Islet of Langerhans (tissue), 1 donor: ENCODE results near the gene CHADL.

Experiments
- FAIRE-seq: peaks from one replicate; lab custom pipeline; 2011; peaks lifted over from hg19 to GRCh38; lab: Jason Lieb, UNC

CHADL gene

DNA sequence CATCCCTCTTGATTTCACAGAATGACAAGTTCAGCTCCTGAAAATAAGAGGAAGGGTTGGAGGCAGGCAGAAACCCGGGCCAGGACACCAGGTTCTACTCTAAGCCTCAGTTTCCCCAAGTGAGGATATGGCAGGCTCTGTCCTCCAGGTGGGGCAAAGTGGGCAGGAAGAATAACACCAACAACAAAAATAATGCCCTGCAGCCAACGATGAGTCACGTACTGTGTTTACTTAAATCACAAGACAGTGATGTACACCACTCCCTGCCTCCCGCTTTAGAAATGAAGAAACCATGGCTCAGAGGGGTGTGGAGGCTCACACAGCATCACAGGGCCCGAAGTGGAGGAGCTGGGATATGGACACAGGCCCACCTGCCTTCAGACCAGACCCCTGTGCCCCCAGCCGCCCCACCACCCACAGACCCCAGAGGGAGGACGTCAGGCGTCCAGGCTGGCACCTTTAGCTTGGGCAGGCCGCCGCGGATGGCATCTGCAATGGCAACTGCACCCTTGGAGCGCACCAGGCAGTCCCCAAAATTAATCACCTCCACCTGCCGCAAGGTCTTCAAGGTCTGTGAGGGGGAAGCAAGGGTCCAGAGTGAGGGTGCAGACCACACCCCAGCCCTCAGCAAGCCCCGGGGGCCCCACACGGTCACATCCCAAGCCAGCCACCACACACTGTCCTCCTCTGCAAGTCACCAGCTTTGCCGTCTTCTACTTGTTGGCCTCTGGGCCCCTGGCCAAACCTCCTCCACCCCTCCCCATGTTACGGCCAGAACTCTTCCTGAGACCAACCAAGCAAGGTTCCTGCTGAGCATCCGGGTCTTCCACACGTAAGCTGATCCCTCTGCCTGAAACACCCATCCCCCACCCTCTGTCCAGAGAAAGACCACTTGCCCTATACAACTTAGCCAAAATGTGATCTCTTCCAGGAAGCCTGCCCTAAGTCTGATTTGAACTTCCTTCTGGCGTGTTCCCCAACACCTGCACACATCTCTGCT lies 15.8 kb upstream of the CHADL start:
- no peak for FAIRE-seq

GRCh38 chr22:41254230-41254629 lies 13.5 kb upstream of the CHADL start:
- no peak for FAIRE-seq

GRCh38 chr22:41252365-41252764 lies 11.6 kb upstream of the CHADL start:
- no peak for FAIRE-seq

GRCh38 chr22:41250127-41250526 lies 9.4 kb upstream of the CHADL start:
- no peak for FAIRE-seq

- FAIRE-seq: no peak
Observed at GRCh38 chr22:41249442-41249841, 8.7 kb upstream of the CHADL start.

- no peak for FAIRE-seq
Observed at GRCh38 chr22:41248758-41249157, 8.0 kb upstream of the CHADL start.

- FAIRE-seq: no peak
Observed at GRCh38 chr22:41248314-41248713, 7.6 kb upstream of the CHADL start.

- no peak for FAIRE-seq
Observed at GRCh38 chr22:41247703-41248102, 7.0 kb upstream of the CHADL start.

DNA sequence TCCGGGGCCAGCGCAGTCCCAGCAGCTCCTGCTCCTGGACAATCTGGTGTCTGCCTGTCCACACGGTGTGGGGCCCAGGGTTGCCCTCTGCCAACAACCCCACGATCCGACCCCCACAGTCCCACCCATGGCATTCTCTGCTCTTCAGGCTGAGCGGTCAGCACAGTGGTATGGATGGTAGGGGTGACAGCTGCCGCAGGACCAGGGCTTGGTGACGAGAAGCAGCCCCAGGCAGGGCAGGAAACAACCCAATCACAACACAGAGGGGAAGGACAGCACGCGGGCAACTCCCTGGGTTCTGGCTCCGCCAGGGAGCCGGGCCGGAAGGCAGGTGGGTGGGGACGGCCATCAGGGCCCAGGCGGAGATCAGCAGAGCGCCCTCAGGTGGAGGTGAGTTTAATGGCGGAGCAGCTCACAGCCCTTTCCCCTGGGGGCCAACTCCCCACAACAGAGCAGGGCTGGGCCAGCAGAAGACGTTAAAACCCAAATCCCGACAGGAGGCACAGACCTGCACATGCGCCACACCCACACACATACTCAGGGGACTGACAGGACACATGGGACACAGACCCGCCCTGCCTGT lies 5.3 kb upstream of the CHADL start:
- FAIRE-seq: no peak

DNA sequence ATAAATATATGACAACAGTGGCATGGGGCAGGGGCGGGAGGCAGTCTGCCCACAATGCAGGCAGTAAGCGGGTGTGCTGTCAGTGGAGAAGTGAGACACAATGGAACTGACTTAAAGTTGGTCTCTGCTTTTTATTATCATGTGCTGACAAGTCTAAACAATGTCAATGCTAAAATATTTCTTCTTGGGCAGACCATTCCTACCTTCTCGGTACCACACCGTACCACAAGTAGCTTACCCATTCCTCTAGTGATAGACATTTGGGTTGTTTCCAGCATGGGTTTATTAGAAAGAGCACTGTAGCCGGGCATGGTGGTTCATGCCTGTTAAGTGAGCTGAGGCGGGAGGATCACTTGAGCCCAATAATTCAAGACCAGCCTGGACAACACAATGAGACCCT lies 2.6 kb upstream of the CHADL start:
- no peak for FAIRE-seq

GRCh38 chr22:41242396-41243117 lies 1.8 kb upstream of the CHADL start:
- no peak for FAIRE-seq

GRCh38 chr22:41241133-41241676 lies 474 bp upstream of the CHADL start:
- no peak for FAIRE-seq

DNA sequence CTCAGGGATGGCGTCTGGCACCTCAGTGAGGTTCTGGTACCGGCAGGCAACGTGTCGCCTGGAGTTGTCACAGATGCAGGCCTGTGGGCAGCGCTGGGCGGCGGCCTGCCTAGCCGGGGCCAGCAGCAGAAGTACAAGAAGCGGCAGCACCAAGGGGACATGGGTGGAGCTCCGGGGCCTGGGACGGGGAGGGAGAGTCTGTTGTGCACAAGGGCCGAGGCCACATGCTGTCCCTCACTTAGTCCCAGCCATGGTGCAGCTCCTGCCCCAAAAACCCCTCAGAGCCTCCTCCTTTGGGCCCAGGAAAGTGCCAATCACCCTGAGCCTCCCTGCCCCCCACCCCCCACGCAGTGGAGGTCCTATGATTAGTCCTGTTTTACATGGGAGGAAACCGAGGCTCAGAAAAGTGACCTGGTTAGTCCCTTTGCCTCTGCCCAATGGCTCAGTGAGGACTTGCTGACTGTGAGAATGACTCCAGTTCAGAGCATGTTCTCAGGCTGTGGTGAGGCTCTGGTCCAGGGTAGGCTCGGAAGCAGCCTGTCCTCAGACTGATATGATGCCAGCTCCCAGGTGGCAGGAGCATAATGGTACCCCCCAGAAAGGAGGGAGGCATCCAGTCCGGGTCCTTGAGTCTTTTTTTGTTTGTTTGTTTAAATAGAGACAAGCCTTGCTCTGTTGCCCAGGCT lies 1.1 kb downstream of the CHADL start:
- FAIRE-seq: no peak

DNA sequence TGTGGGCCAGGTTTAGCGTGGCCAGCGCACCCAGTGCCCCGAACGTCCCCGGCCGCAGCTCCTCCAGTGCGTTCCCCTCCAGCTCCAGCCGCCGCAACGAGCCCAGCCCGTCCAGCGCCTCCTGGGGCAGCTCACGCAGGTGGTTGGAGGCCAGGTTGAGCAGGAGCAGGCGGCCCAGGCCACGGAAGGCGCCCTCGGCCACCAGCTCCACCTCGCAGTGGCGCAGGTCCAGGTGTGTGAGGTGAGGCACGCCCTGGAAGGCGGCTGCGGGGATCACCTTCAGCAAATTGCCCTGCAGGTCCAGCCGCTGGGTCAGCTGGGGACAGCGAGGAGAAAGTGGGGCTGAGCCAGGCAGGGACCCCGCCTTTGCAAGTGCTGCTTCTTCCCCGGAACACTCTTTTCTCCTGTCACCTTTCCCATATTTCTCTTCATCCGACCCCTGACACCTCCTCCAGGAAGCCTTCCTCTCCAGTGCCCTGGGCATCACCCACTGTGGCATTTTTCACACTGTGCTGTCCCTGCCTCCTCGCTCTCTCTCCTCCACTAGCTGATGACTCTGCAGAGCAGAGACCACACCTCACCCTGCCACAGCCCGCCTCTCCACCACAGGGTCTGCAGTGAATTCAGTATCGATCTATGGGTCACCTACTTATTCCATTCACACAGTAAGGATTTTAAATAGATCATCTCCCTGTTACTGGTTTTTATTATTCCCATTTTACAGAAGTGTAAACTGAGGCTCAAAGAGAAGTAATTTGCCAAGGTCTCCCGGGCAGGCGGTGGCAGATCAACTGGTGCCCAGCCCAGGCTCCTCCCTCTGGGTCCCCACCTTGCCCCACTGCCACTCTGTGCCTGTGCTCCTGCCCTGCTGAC lies 1.9 kb downstream of the CHADL start:
- FAIRE-seq: no peak

GRCh38 chr22:41237707-41238569 lies 2.8 kb downstream of the CHADL start:
- no peak for FAIRE-seq

- no peak for FAIRE-seq
Observed at GRCh38 chr22:41237036-41237706, 3.6 kb downstream of the CHADL start.

DNA sequence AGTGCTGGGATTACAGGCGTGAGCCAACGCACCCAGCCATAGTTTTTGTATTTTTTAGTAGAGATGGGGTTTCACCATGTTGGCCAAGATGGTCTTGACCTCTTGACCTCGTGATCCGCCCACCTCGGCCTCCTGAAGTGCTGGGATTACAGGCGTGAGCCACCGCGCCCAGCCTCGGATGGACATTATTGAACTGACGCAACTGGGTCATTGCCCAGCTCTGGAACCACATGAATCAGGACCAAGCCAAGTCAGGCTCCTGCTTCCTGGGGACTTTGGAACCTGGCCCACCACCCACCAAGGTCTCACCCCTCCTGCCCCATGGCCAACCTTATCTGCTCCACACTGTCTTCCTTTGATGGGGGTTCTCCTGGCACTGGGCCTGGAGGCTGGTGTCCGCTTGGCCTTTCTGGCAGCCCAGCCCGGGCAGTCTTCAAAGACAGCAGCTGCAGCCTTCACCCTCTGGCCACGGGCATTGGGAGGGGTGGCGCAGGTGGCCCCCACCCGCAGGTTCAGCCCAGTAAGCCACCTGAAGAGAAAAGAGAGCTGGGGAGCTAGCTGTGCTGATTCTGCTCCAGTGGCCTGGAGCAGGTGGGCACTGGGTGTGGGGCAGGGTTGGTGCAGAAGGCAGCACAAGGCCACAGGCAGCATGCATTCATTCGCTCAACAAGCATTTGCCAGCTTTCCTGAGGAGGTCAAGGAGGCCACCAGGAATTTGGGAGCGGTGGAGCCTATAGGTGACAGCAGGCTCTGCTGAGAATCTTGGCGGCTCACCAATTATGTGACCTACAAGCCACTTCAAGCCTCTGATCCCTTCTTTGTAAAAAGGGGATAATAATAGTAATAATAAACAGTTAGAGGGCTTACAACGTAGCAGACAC lies 5.7 kb downstream of the CHADL start:
- no peak for FAIRE-seq

GRCh38 chr22:41231369-41231768 lies 9.4 kb downstream of the CHADL start:
- no peak for FAIRE-seq

DNA sequence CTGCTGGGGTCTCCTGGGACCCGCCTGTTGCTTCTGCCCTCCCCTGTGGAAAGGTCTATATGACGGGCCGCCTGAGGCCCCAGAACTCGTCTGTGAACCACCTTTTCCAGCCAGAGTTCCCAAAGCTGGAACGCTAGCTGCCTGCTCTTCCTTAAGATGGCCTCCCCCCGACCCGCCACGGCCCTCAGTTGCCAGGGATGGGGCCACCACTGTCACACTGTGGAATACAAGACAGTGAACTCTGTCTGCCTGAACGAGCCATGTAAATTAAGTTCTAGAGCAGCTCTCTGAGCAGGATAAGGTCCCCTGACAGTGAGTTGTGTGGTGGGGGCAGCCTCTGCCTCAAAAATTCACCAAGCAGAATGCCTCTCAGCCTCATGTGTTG lies 10.3 kb downstream of the CHADL start:
- no peak for FAIRE-seq
